Measurements from ENCODE around the gene FAM234B. TPM values are rescaled to one million over a fixed set of nuclear protein-coding genes. Genes with fewer than 3 reads are reported as not detected.

FAM234B gene
- total RNA-seq, 3 donors from 2014 or later: 4.6 to 21.4 (median 16.4) TPM

DNA sequence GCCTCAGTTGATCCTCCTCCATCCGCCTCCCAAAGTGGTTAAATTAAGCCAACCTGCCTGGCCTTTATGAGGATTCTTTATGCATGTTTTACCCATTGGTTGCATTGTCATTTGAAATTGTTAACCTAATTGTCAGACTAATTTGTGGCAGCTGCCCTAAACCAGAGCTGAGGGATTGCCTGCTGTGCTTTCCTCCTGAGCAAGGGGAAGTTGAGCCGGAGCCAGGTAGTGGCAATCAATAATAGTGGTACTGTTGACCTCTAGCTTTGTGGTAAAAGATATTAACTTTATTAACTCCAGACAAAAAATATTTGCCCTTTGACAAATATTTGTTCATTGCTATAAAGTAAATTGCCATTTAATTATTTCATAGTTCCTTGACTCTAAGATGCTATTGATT is 38.5 kb upstream of the FAM234B start:
- Histone ChIP-seq H3K27me3 (no peaks in the 10 kb centered on the region), H3K4me3 (no peak overlapping the region), H3K9me3 (no peaks in the 10 kb centered on the region), H3K27ac (no peak overlapping the region), H3K36me3 (no peaks in the 10 kb centered on the region), H3K4me1 (no peaks in the 10 kb centered on the region)
- DNase-seq (ENCODE audit: low spot score in 2 of 2): no peak
- no peak for TF ChIP-seq CTCF (IDR thresholded peaks at IDR 0.05)
- no peak for TF ChIP-seq POLR2AphosphoS5 (IDR thresholded peaks at IDR 0.05)
- no peak for TF ChIP-seq POLR2A (IDR thresholded peaks at IDR 0.05)
- intact Hi-C loops (cut with DNase I; ENCODE audit: low total_unique reads): no loop called here

DNA sequence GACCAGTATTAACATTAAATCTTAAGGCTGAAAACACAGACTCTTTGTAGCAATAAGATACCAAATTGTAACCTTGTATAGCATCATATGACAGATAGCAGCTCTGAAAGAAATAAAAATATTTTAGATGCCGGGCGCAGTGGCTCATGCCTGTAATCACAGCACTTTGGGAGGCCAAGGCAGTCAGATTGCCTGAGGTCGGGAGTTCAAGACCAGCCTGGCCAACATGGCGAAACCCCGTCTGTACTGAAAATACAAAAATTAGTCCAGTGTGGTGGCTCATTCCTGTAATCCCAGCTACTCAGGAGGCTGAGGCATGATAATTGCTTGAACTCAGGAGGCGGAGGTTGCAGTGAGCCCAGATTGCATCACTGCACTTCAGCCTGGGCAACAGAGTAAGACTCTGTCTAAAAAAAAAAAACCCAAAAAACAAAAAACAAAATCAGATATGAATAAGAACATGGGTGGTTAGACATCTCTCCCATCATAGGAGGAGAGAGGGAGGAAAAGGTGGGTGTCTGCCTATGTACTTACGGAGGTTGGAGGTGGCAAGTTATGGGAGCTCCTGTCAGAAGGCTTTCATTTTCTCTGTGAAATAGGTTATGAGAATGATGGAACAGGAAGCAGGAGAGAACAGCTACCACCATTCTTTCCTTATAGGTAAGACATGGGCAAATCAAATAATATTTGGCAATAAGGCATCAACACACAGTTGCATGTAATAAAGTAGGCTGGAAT is 36.5 kb upstream of the FAM234B start:
- Histone ChIP-seq H3K36me3 (no peaks in the 10 kb centered on the region), H3K27ac (no peak overlapping the region), H3K9me3 (no peaks in the 10 kb centered on the region), H3K27me3 (no peaks in the 10 kb centered on the region), H3K4me1 (no peaks in the 10 kb centered on the region), H3K4me3 (no peak overlapping the region)
- DNase-seq (ENCODE audit: low spot score in 2 of 2): no peak
- intact Hi-C loops (cut with DNase I; ENCODE audit: low total_unique reads): no loop called here
- no peak for TF ChIP-seq CTCF (IDR thresholded peaks at IDR 0.05)
- TF ChIP-seq POLR2A (IDR thresholded peaks at IDR 0.05): no peak
- TF ChIP-seq POLR2AphosphoS5 (IDR thresholded peaks at IDR 0.05): no peak

DNA sequence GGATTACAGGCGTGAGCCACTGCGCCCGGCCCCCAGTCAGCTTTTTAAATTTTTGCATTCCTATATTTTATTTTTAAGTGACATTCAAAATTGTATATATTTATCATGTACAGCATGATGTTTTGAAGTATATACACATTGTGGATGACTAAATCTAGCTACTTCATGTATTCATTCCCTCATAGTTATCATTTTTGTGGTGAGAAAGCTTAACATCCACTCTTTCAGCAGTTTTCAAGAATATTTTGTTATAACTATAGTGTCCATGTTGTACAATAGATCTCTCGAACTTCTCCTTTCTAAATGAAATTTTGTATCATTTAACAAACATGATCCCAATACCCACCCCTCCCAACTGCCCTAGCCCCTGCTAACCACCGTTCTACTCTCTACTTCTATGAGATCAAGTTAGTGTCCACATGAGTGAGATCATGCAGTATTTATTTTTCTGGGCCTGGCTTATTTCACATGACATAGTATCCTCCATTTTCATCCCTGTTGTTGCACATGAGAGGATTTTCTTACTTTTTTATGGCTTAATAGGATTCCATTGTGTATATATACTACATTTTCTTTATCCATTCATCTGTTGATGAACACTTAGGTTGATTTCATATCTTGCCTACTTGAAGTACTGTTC is 35.3 kb upstream of the FAM234B start:
- TF ChIP-seq CTCF (IDR thresholded peaks at IDR 0.05) (no peak), POLR2AphosphoS5 (IDR thresholded peaks at IDR 0.05) (no peak), POLR2A (IDR thresholded peaks at IDR 0.05) (no peak)
- no peaks in the 10 kb centered on the region for H3K27me3 ChIP-seq
- no peaks in the 10 kb centered on the region for H3K36me3 ChIP-seq
- H3K4me1 ChIP-seq: no peaks in the 10 kb centered on the region
- no peak overlapping the region for H3K27ac ChIP-seq
- intact Hi-C loops (cut with DNase I; ENCODE audit: low total_unique reads): no loop called here
- no peak overlapping the region for H3K4me3 ChIP-seq
- no peaks in the 10 kb centered on the region for H3K9me3 ChIP-seq
- no peak for DNase-seq (ENCODE audit: low spot score in 2 of 2)

DNA sequence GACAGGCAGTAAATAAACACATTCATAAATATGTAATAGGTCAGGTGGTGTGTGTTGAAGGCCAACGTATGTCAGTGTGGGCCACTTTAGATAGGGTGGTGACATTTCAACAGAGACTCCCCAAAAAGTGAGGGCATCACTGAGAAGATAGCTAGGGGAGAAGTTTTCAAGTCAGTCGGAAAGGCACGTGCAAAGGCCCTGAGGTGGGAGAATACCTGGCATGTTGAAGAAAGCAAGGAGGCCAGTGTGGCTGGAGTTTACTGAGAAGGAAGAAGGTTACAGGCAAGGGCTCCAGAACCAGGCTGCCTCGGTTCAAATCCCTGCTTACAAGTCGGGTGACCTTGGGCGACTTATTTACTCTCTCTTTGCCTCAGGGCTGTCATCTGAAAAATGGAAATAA is 33.1 kb upstream of the FAM234B start:
- intact Hi-C loops (cut with DNase I; ENCODE audit: low total_unique reads): no loop called here
- no peaks in the 10 kb centered on the region for H3K9me3 ChIP-seq
- H3K36me3 ChIP-seq: no peaks in the 10 kb centered on the region
- no peak for DNase-seq (ENCODE audit: low spot score in 2 of 2)
- H3K27me3 ChIP-seq: no peaks in the 10 kb centered on the region
- H3K27ac ChIP-seq: no peak overlapping the region
- H3K4me1 ChIP-seq: no peaks in the 10 kb centered on the region
- no peak for TF ChIP-seq POLR2A (IDR thresholded peaks at IDR 0.05)
- no peak for TF ChIP-seq CTCF (IDR thresholded peaks at IDR 0.05)
- TF ChIP-seq POLR2AphosphoS5 (IDR thresholded peaks at IDR 0.05): no peak
- H3K4me3 ChIP-seq: no peak overlapping the region

DNA sequence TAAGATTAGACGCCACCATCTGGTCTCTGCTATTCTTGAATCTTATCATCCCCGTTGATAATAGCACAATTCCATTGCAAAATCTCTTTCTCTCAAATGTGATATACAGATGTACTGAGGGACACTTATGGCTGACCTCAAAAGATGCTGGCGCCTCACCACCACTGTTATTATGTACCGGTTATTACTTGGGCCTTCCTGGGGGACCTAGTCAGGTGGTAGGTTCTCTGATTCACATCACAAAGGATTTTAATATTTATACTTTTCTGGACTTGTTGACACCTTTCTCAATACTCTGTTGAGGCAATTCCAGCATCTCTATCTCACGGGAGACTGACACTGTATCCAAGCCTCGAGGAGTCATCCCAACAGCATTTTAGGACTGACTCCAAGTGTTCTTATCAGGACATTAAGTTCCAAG is 21.3 kb upstream of the FAM234B start:
- intact Hi-C loops (cut with DNase I; ENCODE audit: low total_unique reads): no loop called here
- H3K9me3 ChIP-seq: no peaks in the 10 kb centered on the region
- no peak overlapping the region for H3K27ac ChIP-seq
- H3K36me3 ChIP-seq: no peaks in the 10 kb centered on the region
- no peaks in the 10 kb centered on the region for H3K27me3 ChIP-seq
- TF ChIP-seq POLR2A (IDR thresholded peaks at IDR 0.05) (no peak), POLR2AphosphoS5 (IDR thresholded peaks at IDR 0.05) (no peak), CTCF (IDR thresholded peaks at IDR 0.05) (no peak)
- no peak overlapping the region for H3K4me3 ChIP-seq
- no peaks in the 10 kb centered on the region for H3K4me1 ChIP-seq
- no peak for DNase-seq (ENCODE audit: low spot score in 2 of 2)
